K562 (cell line): ENCODE data around the gene PRSS50. TPM values are rescaled to one million over a fixed set of nuclear protein-coding genes. Genes with fewer than 3 reads are reported as not detected.

Experiments used
- ATAC-seq: fragments of 200-7000 bp; cut with Tn5 transposase; 3 replicates; pipeline ENCODE4 v1.9.1; 2020; ENCODE audit warnings: moderate library complexity
- BruUV-seq: library from RNA; stranded (reverse); fragments of 400-500 nt; replicated peaks from 2 replicates; lab custom pipeline; 2021; lab: Mats Ljungman, UMichigan
- CTCF ChIA-PET: fragments of 300-600 bp; formaldehyde crosslinking; extraction: SDS; loops from one replicate; lab custom pipeline; 2021; ENCODE audit warnings: low intra/inter-chr PET ratio; lab: Yijun Ruan, JAX
- POLR2A ChIA-PET: fragments of 300-600, 350-650 bp; sonication (Branson Sonifier 250); formaldehyde crosslinking; extraction: SDS; loops from one replicate; lab custom pipeline; 2021; ENCODE audit warnings: antibody characterized with exemption, inconsistent platforms; lab: Yijun Ruan, JAX
- DNase-seq, 4 experiments: peaks; one replicate each; pipeline versions ENCODE4 v3.0.0 to v3.0.0-alpha.2; 2011 to 2018; ENCODE audit warnings: low spot score in 3 of 4, mixed read lengths in 3 of 4; ENCODE audit errors: extremely low read depth in 1 of 4
- FAIRE-seq: peaks from 2 replicates; lab custom pipeline; 2011; peaks lifted over from hg19 to GRCh38; lab: Jason Lieb, UNC
- H2AFZ ChIP-seq: 2 replicates; pipeline ENCODE4 v1.6.0; 2011; ENCODE audit warnings: low read depth, low read length, control low read depth, inconsistent platforms
- H3K27ac ChIP-seq: fragments of 200-600 bp; 3 replicates; pipeline ENCODE4 v1.8.0; 2011; ENCODE audit warnings: low read depth, mild to moderate bottlenecking, control low read depth, inconsistent platforms, low read length, moderate library complexity, mixed read lengths; ENCODE audit errors: extremely low read depth
- H3K27me3 ChIP-seq, 2 experiments: fragments of 300-600 bp in 1 of 2; 2 replicates in 1 of 2; 3 replicates in 1 of 2; pipeline versions ENCODE4 v1.6.0 to v1.8.0; 2011; ENCODE audit warnings: inconsistent platforms in 2 of 2, low read length in 2 of 2, mild to moderate bottlenecking in 1 of 2, mixed read lengths in 1 of 2, moderate library complexity in 1 of 2; ENCODE audit not compliant: control insufficient read depth in 2 of 2, insufficient read depth in 2 of 2
- H3K36me3 ChIP-seq: fragments of 300-600 bp; 3 replicates; pipeline ENCODE4 v1.8.0; 2011; ENCODE audit warnings: mild to moderate bottlenecking, low read length, inconsistent platforms; ENCODE audit not compliant: control insufficient read depth, insufficient read depth
- H3K4me1 ChIP-seq, 2 experiments: fragments of 200-600 bp in 1 of 2; replicated peaks in 1 of 2; 2 replicates in 1 of 2; 3 replicates in 1 of 2; pipeline versions ENCODE4 v1.5.1 to v1.8.0; 2011; ENCODE audit warnings: inconsistent platforms in 2 of 2, low read length in 2 of 2, mild to moderate bottlenecking in 1 of 2, mixed read lengths in 1 of 2, moderate library complexity in 1 of 2; ENCODE audit not compliant: control insufficient read depth in 2 of 2, insufficient read depth in 2 of 2
- H3K4me2 ChIP-seq: 2 replicates; pipeline ENCODE4 v1.6.1; 2011; ENCODE audit warnings: low read length, control low read depth, inconsistent platforms, mixed read lengths; ENCODE audit not compliant: insufficient read depth
- H3K4me3 ChIP-seq: fragments of 200-600 bp; sonication (generic), shearing (Covaris generic); 2 replicates; pipeline ENCODE4 v1.5.1; 2016; ENCODE audit warnings: control low read depth, inconsistent platforms
- H3K79me2 ChIP-seq: fragments of 200-600 bp; 3 replicates; pipeline ENCODE4 v1.8.0; 2011; ENCODE audit warnings: low read length, inconsistent platforms; ENCODE audit not compliant: control insufficient read depth, insufficient read depth
- H3K9ac ChIP-seq, 2 experiments: 2 replicates each; pipeline versions ENCODE4 v1.6.0 to v1.6.1; 2011; ENCODE audit warnings: low read depth in 2 of 2, low read length in 2 of 2, control low read depth in 1 of 2, inconsistent platforms in 1 of 2, mild to moderate bottlenecking in 1 of 2, mixed read lengths in 1 of 2; ENCODE audit not compliant: insufficient read depth in 1 of 2
- H3K9me1 ChIP-seq: one replicate; pipeline ENCODE4 v1.6.0; 2011; ENCODE audit warnings: inconsistent platforms, mild to moderate bottlenecking, low read length, moderate library complexity; ENCODE audit not compliant: control insufficient read depth, insufficient read depth
- H3K9me3 ChIP-seq: replicated peaks from 2 replicates; pipeline ENCODE4 v1.5.1; 2011; ENCODE audit warnings: low read depth, low read length, inconsistent platforms; ENCODE audit not compliant: control insufficient read depth, insufficient read depth
- H4K20me1 ChIP-seq: replicated peaks from 2 replicates; pipeline ENCODE4 v1.6.1; 2011; ENCODE audit warnings: low read length, inconsistent platforms, mixed read lengths; ENCODE audit not compliant: control insufficient read depth, insufficient read depth
- ATF7 ChIP-seq: fragments of 450-650 bp; IDR thresholded peaks from 2 replicates; pipeline ENCODE4 v1.7.1; 2014; ENCODE audit warnings: mild to moderate bottlenecking, moderate library complexity
- CHD2 ChIP-seq: IDR thresholded peaks from 2 replicates; pipeline ENCODE4 v1.6.1; 2011; ENCODE audit warnings: low read depth, low read length
- CREM ChIP-seq: IDR thresholded peaks from 2 replicates; pipeline ENCODE4 v1.6.1; 2014; ENCODE audit warnings: antibody characterized with exemption, low read depth
- CTBP1 ChIP-seq: fragments of 450-650 bp; IDR thresholded peaks from 2 replicates; pipeline ENCODE4 v1.6.1; 2016; ENCODE audit warnings: borderline replicate concordance
- E2F6 ChIP-seq, 2 experiments: IDR thresholded peaks; 2 replicates each; pipeline ENCODE4 v1.6.1; 2011; ENCODE audit warnings: borderline replicate concordance in 1 of 2, control low read depth in 1 of 2, low read depth in 1 of 2, low read length in 1 of 2, mild to moderate bottlenecking in 1 of 2, mixed read lengths in 1 of 2, moderate library complexity in 1 of 2; ENCODE audit not compliant: insufficient read depth in 1 of 2, insufficient read length in 1 of 2, poor library complexity in 1 of 2, severe bottlenecking in 1 of 2; ENCODE audit errors: extremely low read depth in 1 of 2
- KHSRP ChIP-seq: fragments of 450-650 bp; IDR thresholded peaks from 2 replicates; pipeline ENCODE4 v1.6.1; 2017
- L3MBTL2 ChIP-seq: fragments of 450-650 bp; IDR thresholded peaks from 2 replicates; pipeline ENCODE4 v1.6.1; 2016; ENCODE audit warnings: mild to moderate bottlenecking, moderate library complexity
- MAZ ChIP-seq, 2 experiments: fragments of 450-650 bp in 1 of 2; sonication (generic) in 1 of 2; formaldehyde crosslinking; IDR thresholded peaks in 1 of 2; conservative IDR thresholded peaks in 1 of 2; 2 replicates each; pipeline versions ENCODE4 v1.4.0 to v1.5.0; 2020; ENCODE audit warnings: mild to moderate bottlenecking in 1 of 2, missing genetic modification reagents in 1 of 2
- PCBP1 ChIP-seq: fragments of 200-400 bp; formaldehyde crosslinking; IDR thresholded peaks from 2 replicates; pipeline ENCODE4 v1.6.1; 2018; ENCODE audit warnings: mild to moderate bottlenecking, low read depth, low read length; ENCODE audit not compliant: poor library complexity, severe bottlenecking
- RBM25 ChIP-seq: fragments of 200-400 bp; formaldehyde crosslinking; IDR thresholded peaks from 2 replicates; pipeline ENCODE4 v1.6.1; 2018; ENCODE audit warnings: low read length, low read depth, moderate library complexity; ENCODE audit not compliant: severe bottlenecking
- TARDBP ChIP-seq: fragments of 450-650 bp; IDR thresholded peaks from 2 replicates; pipeline ENCODE4 v1.6.1; 2016
- UBTF ChIP-seq, 2 experiments: IDR thresholded peaks; 2 replicates each; pipeline ENCODE4 v1.6.1; 2012; ENCODE audit warnings: improper control_type of control experiment in 2 of 2, low read depth in 2 of 2, low read length in 2 of 2, borderline replicate concordance in 1 of 2
- XRCC5 ChIP-seq: fragments of 200-400 bp; formaldehyde crosslinking; IDR thresholded peaks from 2 replicates; pipeline ENCODE4 v1.6.1; 2017; ENCODE audit warnings: low read depth, mild to moderate bottlenecking, low read length
- YY1 ChIP-seq, 3 experiments: IDR thresholded peaks; 2 replicates each; pipeline ENCODE4 v1.6.1; 2011; ENCODE audit warnings: low read length in 2 of 3, mild to moderate bottlenecking in 2 of 3, moderate library complexity in 2 of 3, borderline replicate concordance in 1 of 3, control low read depth in 1 of 3, low read depth in 1 of 3; ENCODE audit not compliant: insufficient read depth in 3 of 3, insufficient replicate concordance in 2 of 3, control insufficient read depth in 1 of 3, insufficient read length in 1 of 3; ENCODE audit errors: extremely low read depth in 1 of 3
- ZBTB7A ChIP-seq: IDR thresholded peaks from 2 replicates; pipeline ENCODE4 v1.6.1; 2011; ENCODE audit warnings: low read depth, mild to moderate bottlenecking, low read length, moderate library complexity, borderline replicate concordance; ENCODE audit not compliant: control insufficient read depth
- WGBS: fragments of 100-300 bp; shearing (Covaris generic); methylation state at CpG from one replicate; pipeline ENCODE4 v1.1.6; 2016; ENCODE audit warnings: low coverage, mixed read lengths; ENCODE audit not compliant: insufficient coverage; ENCODE audit errors: missing lambda C conversion rate; 5-methylcytosine and 5-hydroxymethylcytosine counted together
- in situ Hi-C: fragments of 300-500 bp; cut with MboI; formaldehyde crosslinking; loops from 4 replicates; pipeline ENCODE4 v1.15.0; 2018; ENCODE audit warnings: inconsistent platforms, mixed read lengths
- intact Hi-C: fragments of 100-400 bp; cut with micrococcal nuclease; formaldehyde crosslinking; loops from 2 replicates; pipeline ENCODE4 v1.14.2; 2022
- polyA plus RNA-seq, 8 experiments: library from polyadenylated mRNA; depleted of rRNA in 4 of 8; stranded (reverse) in 5 of 8; unstranded in 3 of 8; fragments of >200 nt; fragmentation: Nextera tagmentation in 2 of 8; fragmentation: Illumina TruSeq in 1 of 8; extraction: Ambion mirVana in 2 of 8; extraction: Trizol in 1 of 8; gene quantifications; 2 replicates each; pipeline versions ENCODE4 v1.2.1 to v1.2.3, GENCODE V29; 2011 to 2014; ENCODE audit warnings: inconsistent platforms in 1 of 8, missing spikeins in 1 of 8
- total RNA-seq, 7 experiments: library from RNA; depleted of rRNA in 6 of 7; stranded (reverse); fragments of >200 nt in 6 of 7; fragmentation: Illumina TruSeq in 2 of 7; extraction: Trizol in 2 of 7; gene quantifications; 2 replicates each; pipeline versions ENCODE4 v1.2.1 to v1.2.3, GENCODE V29; 2011 to 2021; ENCODE audit warnings: low replicate concordance in 1 of 7
- TF ChIP-seq, protein P1 (sequence below): IDR thresholded peaks from 2 replicates; pipeline ENCODE4 v1.6.1; 2016; ENCODE audit warnings: missing genetic modification characterization, missing compliant biosample characterization

The PRSS50 gene
- total and polyA plus RNA-seq, 9 of the 15 experiments (the other 6 are each of a cell fraction or from before 2014, with no cell fraction given) = 0.01 TPM; not detected in 8

- Histone ChIP-seq H3K4me2 (peak overlapping the region; percentile 55), H3K27ac (no peak overlapping the region), H3K9me3 (no peaks in the 10 kb centered on the region), H3K9ac (peak overlapping the region in 1 of 2 experiments; percentile 59; a peak in 2 of 4 replicates), H3K9me1 (peaks cover 3% of the 10 kb centered on the region), H3K27me3 (peaks cover 14 to 45% of the 10 kb centered on the region in 2 experiments), H3K79me2 (no peaks in the 10 kb centered on the region), H3K36me3 (no peaks in the 10 kb centered on the region), H2AFZ (peak overlapping the region; percentile 47), H4K20me1 (no peaks in the 10 kb centered on the region), H3K4me1 (peaks cover 0 to 14% of the 10 kb centered on the region in 2 experiments; a peak in 2 of 5 replicates), H3K4me3 (peak overlapping the region; percentile 4; the same call in 1 of the 2 replicates)
- ATAC-seq (peak; percentile 89), DNase-seq (peak; percentile 33 to 68 (median 56)), FAIRE-seq (no peak)
- in situ Hi-C loops (no loop called here), intact Hi-C loops (no loop called here)
- ChIA-PET POLR2A (interaction anchor here (0.7 kb wide), 1 partner anchor 46 kb away, joined by 3 read pairs; no protein-coding TSS in a partner anchor), CTCF (no interaction called here)
- WGBS = 10% methylated on average over 27 of the region's 31 CpGs
- BruUV-seq = no TSS peak
- TF ChIP-seq PCBP1 = no peak
- TF ChIP-seq, protein P1, sequence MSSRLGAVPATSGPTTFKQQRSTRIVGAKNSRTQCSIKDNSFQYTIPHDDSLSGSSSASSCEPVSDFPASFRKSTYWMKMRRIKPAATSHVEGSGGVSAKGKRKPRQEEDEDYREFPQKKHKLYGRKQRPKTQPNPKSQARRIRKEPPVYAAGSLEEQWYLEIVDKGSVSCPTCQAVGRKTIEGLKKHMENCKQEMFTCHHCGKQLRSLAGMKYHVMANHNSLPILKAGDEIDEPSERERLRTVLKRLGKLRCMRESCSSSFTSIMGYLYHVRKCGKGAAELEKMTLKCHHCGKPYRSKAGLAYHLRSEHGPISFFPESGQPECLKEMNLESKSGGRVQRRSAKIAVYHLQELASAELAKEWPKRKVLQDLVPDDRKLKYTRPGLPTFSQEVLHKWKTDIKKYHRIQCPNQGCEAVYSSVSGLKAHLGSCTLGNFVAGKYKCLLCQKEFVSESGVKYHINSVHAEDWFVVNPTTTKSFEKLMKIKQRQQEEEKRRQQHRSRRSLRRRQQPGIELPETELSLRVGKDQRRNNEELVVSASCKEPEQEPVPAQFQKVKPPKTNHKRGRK (tag) = no peak
- peak; percentile 34 for TF ChIP-seq L3MBTL2
- TF ChIP-seq ATF7 = no peak
- no peak for TF ChIP-seq UBTF (IDR thresholded peaks at IDR 0.05; ENCODE audit: borderline replicate concordance in 1 of 2, low read depth in 2 of 2, low read length in 2 of 2)
- TF ChIP-seq CREM = peak; percentile 50; the same call in 1 of the 2 replicates
- TF ChIP-seq XRCC5 = 0 out of 2 replicates have a peak, but pooled peaks have one; percentile 47
- TF ChIP-seq CHD2 = peak; percentile 89
- peak; percentile 64 for TF ChIP-seq ZBTB7A
- TF ChIP-seq RBM25 = peak; percentile 56
- TF ChIP-seq KHSRP = no peak
- peak; percentile 23 to 72 for TF ChIP-seq E2F6 (IDR thresholded peaks at IDR 0.05; ENCODE audit: borderline replicate concordance in 1 of 2, extremely low read depth in 1 of 2, insufficient read depth in 1 of 2, insufficient read length in 1 of 2, low read depth in 1 of 2, low read length in 1 of 2, poor library complexity in 1 of 2, severe bottlenecking in 1 of 2)
- TF ChIP-seq YY1 (IDR thresholded peaks at IDR 0.05; ENCODE audit: borderline replicate concordance in 1 of 3, control insufficient read depth in 1 of 3, extremely low read depth in 1 of 3, insufficient read depth in 3 of 3, insufficient read length in 1 of 3, insufficient replicate concordance in 2 of 3, low read depth in 1 of 3, low read length in 2 of 3) = peak in 1 of 3 experiments; percentile 43
- 0 out of 2 replicates have a peak, but pooled peaks have one; percentile 26 for TF ChIP-seq TARDBP
- TF ChIP-seq CTBP1 = 0 out of 2 replicates have a peak, but pooled peaks have one; percentile 26
- 0 out of 4 replicates have a peak, but pooled peaks of 1 of the 2 experiments have one; percentile 47 for TF ChIP-seq MAZ (CRISPR knock-in tag; conservative IDR thresholded peaks at IDR 0.05 in 1 of 2, IDR thresholded peaks at IDR 0.05 in 1 of 2)
Measured at GRCh38 chr3:46756642-46757041, 39.0 kb upstream of the PRSS50 start.
